PC-3 (cell line): ENCODE data around the gene C1QL1. TPM values are rescaled to one million over a fixed set of nuclear protein-coding genes. Genes with fewer than 3 reads are reported as not detected.

Source experiments
- ATAC-seq: fragments of 200-7000 bp; cut with Tn5 transposase; 2 replicates; pipeline ENCODE4 v1.9.1; 2020; ENCODE audit warnings: mild to moderate bottlenecking, moderate library complexity
- BruUV-seq: library from RNA; stranded (reverse); fragments of 400-500 nt; replicated peaks from 2 replicates; lab custom pipeline; 2021; lab: Mats Ljungman, UMichigan
- CTCF ChIA-PET: fragments of 300-600 bp; sonication (Branson Sonifier 250); formaldehyde crosslinking; loops from one replicate; lab custom pipeline; 2022; ENCODE audit warnings: antibody characterized with exemption; lab: Charles Lee
- POLR2A ChIA-PET: fragments of 300-600 bp; sonication (Branson Sonifier 250); formaldehyde crosslinking; loops from one replicate; lab custom pipeline; 2022; ENCODE audit warnings: antibody characterized with exemption; ENCODE audit not compliant: unreplicated experiment; lab: Charles Lee
- DNase-seq: peaks from one replicate; pipeline ENCODE4 v3.0.0-alpha.2; 2015
- H2AFZ ChIP-seq: fragments of 300-600 bp; sonication (generic); 2 replicates; pipeline ENCODE4 v1.6.0; 2016; ENCODE audit warnings: antibody characterized with exemption, low read length
- H3F3A ChIP-seq: fragments of 300-600 bp; sonication (generic); one replicate; pipeline ENCODE4 v1.6.0; 2017; ENCODE audit warnings: antibody characterized with exemption, low read length, control low read depth, mild to moderate bottlenecking; ENCODE audit not compliant: unreplicated experiment
- H3K27ac ChIP-seq: fragments of 300-600 bp; sonication (generic); 2 replicates; pipeline ENCODE4 v1.5.1; 2016; ENCODE audit warnings: mild to moderate bottlenecking, low read length
- H3K27me3 ChIP-seq: fragments of 300-600 bp; sonication (generic); 2 replicates; pipeline ENCODE4 v1.6.1; 2016; ENCODE audit warnings: low read length, mixed read lengths
- H3K36me3 ChIP-seq: fragments of 300-600 bp; sonication (generic); 2 replicates; pipeline ENCODE4 v1.6.1; 2016; ENCODE audit warnings: low read depth, mixed run types, low read length, mixed read lengths
- H3K4me1 ChIP-seq: fragments of 300-600 bp; sonication (generic); 2 replicates; pipeline ENCODE4 v1.5.1; 2016; ENCODE audit warnings: low read length; ENCODE audit not compliant: insufficient read depth
- H3K4me2 ChIP-seq: fragments of 300-600 bp; sonication (generic); 2 replicates; pipeline ENCODE4 v1.6.0; 2016; ENCODE audit warnings: low read length
- H3K4me3 ChIP-seq: fragments of 300-600 bp; sonication (generic); 2 replicates; pipeline ENCODE4 v1.5.1; 2016; ENCODE audit warnings: mild to moderate bottlenecking, low read length, mixed read lengths
- H3K79me2 ChIP-seq: fragments of 300-600 bp; sonication (generic); 2 replicates; pipeline ENCODE4 v1.6.1; 2017; ENCODE audit warnings: low read length, mixed read lengths
- H3K9ac ChIP-seq: fragments of 300-600 bp; sonication (generic); 2 replicates; pipeline ENCODE4 v1.6.0; 2016; ENCODE audit warnings: mild to moderate bottlenecking, low read length
- H3K9me2 ChIP-seq: fragments of 300-600 bp; sonication (generic); replicated peaks from 2 replicates; pipeline ENCODE4 v1.6.1; 2016; ENCODE audit warnings: mixed run types, low read length, mixed read lengths
- H3K9me3 ChIP-seq: fragments of 300-600 bp; sonication (generic); 2 replicates; pipeline ENCODE4 v1.6.1; 2016; ENCODE audit warnings: low read length, mixed read lengths
- H4K20me1 ChIP-seq: fragments of 300-600 bp; sonication (generic); 2 replicates; pipeline ENCODE4 v1.6.1; 2016; ENCODE audit warnings: low read length, mixed read lengths
- EZH2 ChIP-seq: fragments of 300-600 bp; sonication (generic); IDR thresholded peaks from one replicate; pipeline ENCODE4 v1.6.1; 2017; ENCODE audit warnings: antibody characterized with exemption, mild to moderate bottlenecking, low read length; ENCODE audit not compliant: unreplicated experiment
- EZH2phosphoT487 ChIP-seq: fragments of 300-600 bp; sonication (generic); IDR thresholded peaks from 2 replicates; pipeline ENCODE4 v1.6.1; 2018; ENCODE audit warnings: mild to moderate bottlenecking, antibody characterized with exemption, low read length, borderline replicate concordance
- intact Hi-C: fragments of 100-400 bp; cut with micrococcal nuclease; formaldehyde crosslinking; loops from 2 replicates; pipeline ENCODE4 v1.9.0; 2023
- total RNA-seq: library from RNA; depleted of rRNA; stranded (reverse); fragments of >200 nt; gene quantifications from 2 replicates; pipeline ENCODE4 v1.2.3, GENCODE V29; 2014
- TF ChIP-seq, protein P1 (sequence below): fragments of 300-600 bp; sonication (generic); conservative IDR thresholded peaks from 2 replicates; pipeline ENCODE4 v1.5.1; 2017; ENCODE audit warnings: antibody characterized with exemption, low read depth, mild to moderate bottlenecking, low read length

The C1QL1 gene
- total RNA-seq, 1 experiment from 2014 or later = 2.8 TPM

DNA sequence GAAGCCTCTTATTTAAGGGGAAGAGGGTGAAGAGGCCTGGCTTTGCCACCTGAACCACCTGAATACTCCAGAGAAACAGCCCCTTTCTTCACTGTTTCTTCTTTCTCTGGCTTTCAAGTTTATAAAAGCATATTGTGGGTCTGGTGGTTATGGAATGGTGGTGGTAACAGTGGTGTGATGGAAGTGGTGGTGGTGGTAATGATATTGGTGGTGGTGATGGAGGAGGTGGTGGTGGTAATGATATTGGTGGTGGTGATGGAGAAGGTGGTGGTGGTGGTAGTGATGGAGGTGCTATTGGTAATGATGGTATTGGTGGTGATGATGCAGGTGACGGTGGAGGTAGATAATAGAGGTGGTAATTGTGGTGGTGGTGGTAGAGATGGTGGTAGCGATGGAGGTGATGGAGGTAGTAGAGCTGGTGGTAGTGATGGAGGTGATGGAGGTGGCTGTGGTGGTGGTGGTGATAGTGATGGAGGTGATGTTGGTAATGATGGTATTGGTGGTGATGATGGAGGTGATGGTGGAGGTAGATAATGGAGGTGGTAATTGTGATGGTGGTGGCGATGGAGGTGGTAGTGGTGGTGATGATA is 14.1 kb upstream of the C1QL1 start:
- ATAC-seq (no peak), DNase-seq (no peak)
- Histone ChIP-seq H3K27me3 (no peaks in the 10 kb centered on the region), H4K20me1 (no peaks in the 10 kb centered on the region), H3K4me3 (peak overlapping the region; percentile 67), H3K4me1 (peaks cover 23% of the 10 kb centered on the region), H2AFZ (no peak overlapping the region), H3K9me2 (no peaks in the 10 kb centered on the region; the same call in 1 of the 2 replicates), H3K27ac (peak overlapping the region; percentile 91), H3K79me2 (no peaks in the 10 kb centered on the region), H3K36me3 (no peaks in the 10 kb centered on the region), H3K4me2 (peak overlapping the region; percentile 86), H3K9me3 (no peaks in the 10 kb centered on the region), H3K9ac (no peak overlapping the region), H3F3A (peaks cover 10% of the 10 kb centered on the region)
- intact Hi-C loops = no loop called here
- POLR2A ChIA-PET = no interaction called here
- no TSS peak for BruUV-seq
- TF ChIP-seq EZH2phosphoT487 = no peak
- no peak for TF ChIP-seq EZH2
- TF ChIP-seq, protein P1, sequence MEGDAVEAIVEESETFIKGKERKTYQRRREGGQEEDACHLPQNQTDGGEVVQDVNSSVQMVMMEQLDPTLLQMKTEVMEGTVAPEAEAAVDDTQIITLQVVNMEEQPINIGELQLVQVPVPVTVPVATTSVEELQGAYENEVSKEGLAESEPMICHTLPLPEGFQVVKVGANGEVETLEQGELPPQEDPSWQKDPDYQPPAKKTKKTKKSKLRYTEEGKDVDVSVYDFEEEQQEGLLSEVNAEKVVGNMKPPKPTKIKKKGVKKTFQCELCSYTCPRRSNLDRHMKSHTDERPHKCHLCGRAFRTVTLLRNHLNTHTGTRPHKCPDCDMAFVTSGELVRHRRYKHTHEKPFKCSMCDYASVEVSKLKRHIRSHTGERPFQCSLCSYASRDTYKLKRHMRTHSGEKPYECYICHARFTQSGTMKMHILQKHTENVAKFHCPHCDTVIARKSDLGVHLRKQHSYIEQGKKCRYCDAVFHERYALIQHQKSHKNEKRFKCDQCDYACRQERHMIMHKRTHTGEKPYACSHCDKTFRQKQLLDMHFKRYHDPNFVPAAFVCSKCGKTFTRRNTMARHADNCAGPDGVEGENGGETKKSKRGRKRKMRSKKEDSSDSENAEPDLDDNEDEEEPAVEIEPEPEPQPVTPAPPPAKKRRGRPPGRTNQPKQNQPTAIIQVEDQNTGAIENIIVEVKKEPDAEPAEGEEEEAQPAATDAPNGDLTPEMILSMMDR = no peak
- CTCF ChIA-PET = interaction anchor here (1.4 kb wide), 1 partner anchor 62 kb away, joined by 3 read pairs; no protein-coding TSS in a partner anchor

DNA sequence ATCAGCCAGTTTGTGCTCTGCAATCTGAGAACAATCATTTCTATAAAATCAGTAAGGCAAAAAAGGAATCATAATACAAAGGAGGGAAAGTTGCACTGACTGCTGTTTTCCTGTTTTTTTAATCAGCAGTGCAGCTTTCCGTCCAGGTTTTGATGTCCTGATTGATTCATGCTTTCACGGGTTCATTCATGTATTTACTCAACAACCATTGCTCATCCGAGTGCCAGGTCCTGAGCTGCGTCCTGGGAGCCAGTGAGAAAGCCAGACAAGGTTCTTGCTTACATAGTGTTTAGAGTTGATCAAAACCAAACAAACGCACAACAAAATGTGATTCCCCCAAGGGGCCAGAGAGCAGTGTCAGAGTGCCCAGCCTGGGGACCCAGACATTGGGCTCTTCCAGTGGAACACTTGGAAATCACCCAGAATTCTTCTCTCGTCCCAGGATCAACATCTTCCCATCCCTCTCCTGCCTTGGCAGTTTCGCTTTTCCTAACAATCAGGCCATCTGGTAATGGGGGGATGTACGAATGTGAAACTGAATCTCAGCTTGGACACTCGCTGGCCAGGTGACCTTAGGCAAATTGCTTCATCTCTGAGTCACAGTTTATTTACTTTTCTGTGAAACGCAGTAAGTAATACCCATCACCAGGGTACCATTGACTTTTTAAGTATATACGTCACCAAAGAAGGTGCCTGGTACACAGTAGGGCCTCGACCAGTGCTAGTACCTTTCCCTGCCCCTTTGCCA is 13.3 kb upstream of the C1QL1 start:
- ChIA-PET CTCF (interaction anchor here (1.4 kb wide), 1 partner anchor 61 kb away, joined by 3 read pairs; no protein-coding TSS in a partner anchor), POLR2A (interaction anchor here (0.6 kb wide), 1 partner anchor 9 kb away, joined by 9 read pairs; no protein-coding TSS in a partner anchor)
- Histone ChIP-seq H4K20me1 (no peaks in the 10 kb centered on the region), H3K9ac (peak overlapping the region; percentile 67), H3K9me3 (no peaks in the 10 kb centered on the region), H3K4me3 (peak overlapping the region; percentile 67), H3K4me1 (peaks cover 23% of the 10 kb centered on the region), H3K4me2 (peak overlapping the region; percentile 86), H3K27me3 (no peaks in the 10 kb centered on the region), H3F3A (peaks cover 10% of the 10 kb centered on the region), H3K27ac (peak overlapping the region; percentile 91), H2AFZ (peak overlapping the region; percentile 55), H3K9me2 (no peaks in the 10 kb centered on the region; the same call in 1 of the 2 replicates), H3K79me2 (no peaks in the 10 kb centered on the region), H3K36me3 (no peaks in the 10 kb centered on the region)
- BruUV-seq = TSS peak; percentile 78
- ATAC-seq = peak; percentile 83
- peak; percentile 92 for DNase-seq
- TF ChIP-seq EZH2phosphoT487 = no peak
- TF ChIP-seq, protein P1 = no peak
- no peak for TF ChIP-seq EZH2
- intact Hi-C loops = no loop called here
